HG03575 (cell line): ENCODE data around the gene ARL6IP6.
A peak's percentile ranks its signal among the peaks of the same experiment; 100 is the strongest.

Experiments
- ATAC-seq: cut with Tn5 transposase; IDR thresholded peaks from one replicate; pipeline ENCODE4 v1.9.1; 2021; ENCODE audit not compliant: unreplicated experiment, insufficient number of reproducible peaks, low FRiP score; ENCODE audit errors: extremely low read depth

ARL6IP6 gene

GRCh38 chr2:152718076-152718908 lies at the start of gene ARL6IP6:
ARL6IP6 (plus strand) TSS chr2:152718620; CDS start chr2:152718625, 5 bp downstream.
- ATAC-seq: peak; percentile 38

- no peak for ATAC-seq
Observed at GRCh38 chr2:152674334-152674733, 44.1 kb upstream of the ARL6IP6 start.

GRCh38 chr2:152676461-152676860 lies 42.0 kb upstream of the ARL6IP6 start:
- ATAC-seq: no peak

- no peak for ATAC-seq
Observed at GRCh38 chr2:152678808-152679207, 39.6 kb upstream of the ARL6IP6 start.

GRCh38 chr2:152682663-152683062 lies 35.8 kb upstream of the ARL6IP6 start:
- ATAC-seq: no peak

DNA sequence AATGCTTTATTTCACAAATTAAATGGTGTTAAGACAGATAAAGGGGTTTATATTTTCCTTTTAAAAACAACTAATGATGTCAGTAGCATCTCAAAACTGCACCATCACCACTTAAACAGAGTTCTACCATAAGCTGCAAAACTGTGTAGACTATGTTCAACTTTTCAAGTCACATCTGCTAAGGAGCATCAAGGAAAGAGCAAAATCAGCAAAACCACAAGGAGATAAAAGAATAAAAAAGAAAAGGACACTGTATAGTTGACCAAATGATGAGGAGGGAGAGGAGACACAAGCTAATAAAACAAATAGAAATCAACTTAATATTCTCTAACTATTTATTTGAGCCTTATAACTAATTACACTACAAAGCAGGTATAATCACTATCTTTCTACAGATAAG lies 35.0 kb upstream of the ARL6IP6 start:
- no peak for ATAC-seq

GRCh38 chr2:152686321-152686720 lies 32.1 kb upstream of the ARL6IP6 start:
- no peak for ATAC-seq

- ATAC-seq: peak; percentile 88
Observed at GRCh38 chr2:152693033-152693432, 25.4 kb upstream of the ARL6IP6 start.

DNA sequence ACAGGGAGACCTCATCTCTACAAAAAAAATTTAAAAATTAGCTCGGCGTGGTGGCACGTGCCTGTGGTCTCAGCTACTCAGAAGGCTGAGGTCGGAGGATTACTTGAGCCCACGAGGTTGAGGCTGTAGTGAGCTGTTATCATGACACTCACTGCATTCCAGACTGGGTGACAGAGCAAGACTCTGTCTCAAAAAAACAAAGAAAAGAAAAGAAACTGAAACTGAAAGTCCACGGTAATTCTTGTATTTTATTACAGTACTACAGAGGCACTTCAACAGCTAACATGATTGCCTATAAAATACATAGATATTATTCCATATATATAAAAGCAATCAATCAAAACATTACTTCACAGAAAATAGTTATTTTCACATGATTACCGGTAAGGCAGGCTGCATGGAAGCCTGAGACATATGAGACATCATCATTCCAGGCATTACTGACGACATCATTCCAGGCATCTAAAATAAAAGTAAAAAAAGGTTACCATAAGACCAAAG lies 24.2 kb upstream of the ARL6IP6 start:
- ATAC-seq: peak; percentile 42

GRCh38 chr2:152695763-152696162 lies 22.7 kb upstream of the ARL6IP6 start:
- no peak for ATAC-seq

GRCh38 chr2:152696476-152696875 lies 21.9 kb upstream of the ARL6IP6 start:
- ATAC-seq: no peak

- no peak for ATAC-seq
Observed at GRCh38 chr2:152701198-152701597, 17.2 kb upstream of the ARL6IP6 start.

DNA sequence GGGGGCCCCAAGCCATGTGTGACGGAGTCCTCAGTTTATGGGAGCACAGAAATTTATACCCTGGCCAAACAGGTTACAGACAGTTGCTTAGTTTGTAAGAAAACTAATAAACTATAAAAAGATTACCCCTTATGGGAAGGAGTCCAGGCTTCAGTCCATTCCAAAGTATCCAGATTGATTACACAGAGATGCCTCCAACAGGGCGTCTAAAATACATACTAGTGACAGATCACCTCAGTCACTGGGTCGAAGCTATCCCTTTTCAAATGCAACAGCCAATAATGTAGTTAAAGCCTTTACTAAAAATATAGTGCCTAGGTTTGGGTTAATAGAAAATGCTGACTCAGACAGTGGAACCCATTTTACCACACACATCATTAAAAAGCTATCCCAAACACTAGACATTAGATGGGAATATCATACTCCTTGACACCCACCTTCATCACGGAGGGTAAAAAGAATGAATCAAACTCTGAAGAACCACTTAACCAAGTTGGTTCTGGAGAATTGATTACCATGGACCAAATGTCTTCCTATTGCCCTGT lies 11.9 kb upstream of the ARL6IP6 start:
- ATAC-seq: no peak

GRCh38 chr2:152708742-152709141 lies 9.7 kb upstream of the ARL6IP6 start:
- ATAC-seq: no peak

GRCh38 chr2:152710713-152711112 lies 7.7 kb upstream of the ARL6IP6 start:
- ATAC-seq: no peak

DNA sequence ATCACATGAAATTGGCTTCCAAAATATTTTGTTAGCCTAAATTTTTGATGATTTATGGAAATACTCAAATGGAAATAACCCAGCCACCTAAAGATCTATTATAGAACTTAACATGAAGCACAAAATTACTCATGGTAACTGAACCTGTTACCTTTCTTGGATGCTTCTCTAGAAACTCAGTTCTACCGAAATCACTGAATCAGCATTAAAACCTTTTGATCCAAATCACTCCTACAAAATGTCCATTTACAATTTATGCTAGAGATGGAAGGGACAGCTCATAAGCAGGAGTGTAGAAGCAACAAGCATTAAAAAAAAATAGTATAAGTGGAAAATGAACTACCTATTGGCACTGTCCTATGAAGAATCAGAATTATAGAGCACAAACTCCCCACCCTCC lies 3.3 kb upstream of the ARL6IP6 start:
- no peak for ATAC-seq

GRCh38 chr2:152715854-152716428 lies 2.5 kb upstream of the ARL6IP6 start:
- ATAC-seq: no peak

DNA sequence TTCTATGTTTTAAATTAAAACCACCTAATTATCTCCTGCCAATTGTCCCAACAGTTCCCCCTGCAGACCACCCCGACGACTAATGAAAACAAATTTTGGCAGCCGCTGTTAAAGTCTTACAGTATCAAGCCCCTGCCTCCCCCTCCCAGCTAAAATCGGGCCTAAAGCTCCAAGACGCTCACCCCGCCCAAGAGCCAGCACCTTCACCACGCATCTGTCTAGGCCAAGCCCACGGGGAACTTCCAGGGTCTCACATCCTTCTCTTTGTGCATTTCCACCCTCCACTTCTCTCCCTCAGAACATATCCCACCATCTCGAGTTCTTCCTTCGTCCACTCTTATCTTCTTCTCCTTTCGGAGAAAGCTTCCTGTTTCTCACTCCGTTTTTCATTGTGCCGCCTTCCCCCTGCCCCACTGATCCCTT lies 1.6 kb upstream of the ARL6IP6 start:
- ATAC-seq: no peak

DNA sequence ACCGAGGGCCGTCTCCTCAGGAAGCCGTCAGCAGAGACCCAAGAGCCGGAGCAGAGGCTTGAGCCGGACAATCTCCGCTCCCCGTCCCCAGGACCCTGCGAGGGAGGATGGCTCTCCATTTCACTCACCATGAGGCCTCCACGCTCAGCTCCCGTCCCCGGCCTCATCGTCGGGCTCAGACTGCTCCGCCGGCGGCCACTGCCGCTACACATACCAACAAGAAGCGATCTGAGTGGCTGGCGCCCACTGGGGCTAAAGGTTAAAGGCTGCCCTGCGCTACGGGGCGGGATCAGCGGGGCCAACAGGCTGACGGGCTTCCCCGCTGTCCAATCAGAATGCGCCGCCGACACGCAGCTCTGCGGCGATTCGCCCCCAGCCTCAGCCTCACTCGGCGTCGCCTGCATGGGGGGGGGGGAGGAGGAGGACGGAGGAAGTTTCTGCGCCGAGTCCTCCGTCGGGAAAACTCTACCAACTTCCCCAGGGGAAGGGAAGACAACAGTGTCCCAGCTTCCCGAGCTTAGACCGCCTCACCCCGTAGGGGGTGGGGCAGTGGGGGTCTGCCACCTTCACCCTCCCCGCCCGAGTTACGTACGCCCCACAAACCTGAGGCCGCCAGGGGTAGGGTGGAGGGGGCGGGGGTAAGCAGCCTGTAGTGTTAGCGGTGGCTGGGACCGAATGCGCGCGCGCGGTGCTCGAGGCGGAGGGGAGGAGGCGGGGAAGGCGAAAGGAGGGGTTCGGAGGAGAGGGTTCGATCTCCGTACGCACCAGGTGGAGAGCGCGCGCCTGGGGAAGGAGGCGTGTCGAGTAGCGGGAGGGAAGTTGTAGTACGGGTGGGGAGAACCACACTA lies 968 bp upstream of the ARL6IP6 start, which contains the start of gene PRPF40A:
TSS of gene PRPF40A (minus strand) at position 234 of the 848 bp plus-strand sequence. CDS start at position 212, 22 bp downstream.
- ATAC-seq: peak; percentile 65
